HG03135 (cell line): ENCODE measurements around the gene COQ5.

Source experiments
- ATAC-seq: cut with Tn5 transposase; IDR thresholded peaks from one replicate; pipeline ENCODE4 v1.9.1; 2021; ENCODE audit warnings: mild to moderate bottlenecking, moderate library complexity; ENCODE audit not compliant: unreplicated experiment

The COQ5 gene

DNA sequence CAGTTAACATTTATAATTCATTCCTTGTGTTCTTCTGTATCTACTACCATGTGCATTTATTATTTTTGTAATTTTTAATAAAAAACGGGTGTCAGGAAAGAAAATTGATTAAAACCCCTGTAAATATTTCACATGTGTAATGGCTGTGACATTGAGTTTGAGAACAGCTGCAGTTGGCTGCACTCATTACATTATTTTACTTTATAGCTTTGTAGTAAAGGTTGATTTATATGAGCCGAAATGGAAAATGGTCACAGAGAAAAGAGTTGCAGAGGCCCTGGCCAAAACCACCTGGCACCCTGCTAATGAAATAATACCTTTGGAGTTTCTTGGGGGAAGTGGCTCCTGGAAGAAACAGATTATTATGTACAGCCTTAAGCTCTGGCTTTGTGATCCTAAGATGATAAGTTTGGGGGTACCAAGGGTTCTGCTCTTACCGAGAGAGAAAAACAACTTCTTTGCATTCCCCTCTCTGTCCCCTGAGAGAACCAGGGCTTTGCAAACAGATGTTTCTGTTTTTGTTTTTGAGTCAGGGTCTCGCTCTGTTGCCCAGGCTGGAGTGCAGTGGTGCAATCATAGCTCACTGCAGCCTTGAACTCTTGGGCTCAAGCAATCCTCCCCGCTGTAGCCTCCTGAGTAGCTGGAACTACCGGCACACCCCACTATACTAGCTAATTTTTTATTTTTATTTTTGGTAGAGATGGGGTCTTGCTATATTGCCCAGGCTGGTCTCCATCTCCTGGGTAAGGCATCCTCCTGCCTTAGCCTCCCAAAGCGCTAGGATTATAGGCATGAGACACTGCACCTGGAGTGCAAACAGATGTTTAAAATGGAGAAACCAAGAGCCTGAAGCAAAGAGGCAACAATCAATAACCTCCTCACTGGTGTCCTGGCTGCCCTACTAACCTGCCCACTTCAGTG, 42.7 kb downstream of the COQ5 start:
- ATAC-seq = no peak

DNA sequence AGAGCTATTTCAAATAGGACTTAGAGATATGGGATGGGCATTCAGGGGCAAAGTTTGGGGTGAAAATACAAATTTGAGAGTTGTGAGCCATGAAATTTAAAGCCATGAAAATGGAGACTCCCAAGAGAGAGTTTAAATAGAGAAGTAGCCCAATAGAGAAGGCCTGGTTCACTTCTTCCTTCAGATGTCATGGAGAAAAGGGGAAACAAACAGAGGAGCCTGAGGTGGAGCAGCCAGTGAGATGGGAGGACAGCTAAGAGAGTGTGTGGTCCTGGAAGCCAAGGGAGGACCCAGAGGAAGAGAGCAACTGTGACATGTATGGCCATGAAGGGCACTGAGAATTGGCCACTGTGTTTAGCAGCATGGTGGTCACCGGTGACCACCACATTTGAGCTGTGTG, 45.3 kb downstream of the COQ5 start:
- no peak for ATAC-seq

DNA sequence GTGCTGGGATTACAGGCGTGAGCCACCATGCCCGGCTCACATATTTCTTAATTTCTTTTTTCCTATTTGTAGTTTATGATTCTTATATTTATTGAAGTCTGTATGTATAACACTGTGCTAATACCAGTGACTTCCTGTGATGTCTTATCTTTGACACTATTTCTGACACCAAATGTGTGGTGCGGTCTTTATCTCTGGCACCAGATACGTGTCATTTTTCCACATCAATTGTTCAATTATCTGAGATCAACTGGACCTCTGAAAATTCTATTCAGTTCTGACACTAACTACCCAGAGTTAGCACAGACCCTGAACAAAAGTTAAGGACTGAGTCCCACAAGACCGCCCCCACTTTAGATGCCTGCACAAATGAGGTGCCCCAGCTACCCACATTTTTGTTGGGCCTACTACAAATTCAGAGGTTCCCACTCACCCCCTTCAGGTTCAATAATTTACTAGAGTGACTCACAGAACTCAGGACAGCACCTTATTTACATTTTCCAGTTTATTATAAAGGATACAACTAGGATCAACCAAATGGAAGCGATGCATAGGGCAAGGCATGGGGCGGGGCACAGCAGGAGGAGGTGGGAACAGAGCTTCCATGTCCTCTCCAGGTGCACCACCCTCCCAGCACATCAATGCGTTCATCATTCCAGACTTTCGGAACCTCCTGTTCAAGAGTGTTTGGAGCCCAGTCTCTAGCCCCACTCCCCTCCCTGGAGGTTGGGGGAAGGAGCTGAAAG, 47.8 kb downstream of the COQ5 start:
- ATAC-seq = no peak

DNA sequence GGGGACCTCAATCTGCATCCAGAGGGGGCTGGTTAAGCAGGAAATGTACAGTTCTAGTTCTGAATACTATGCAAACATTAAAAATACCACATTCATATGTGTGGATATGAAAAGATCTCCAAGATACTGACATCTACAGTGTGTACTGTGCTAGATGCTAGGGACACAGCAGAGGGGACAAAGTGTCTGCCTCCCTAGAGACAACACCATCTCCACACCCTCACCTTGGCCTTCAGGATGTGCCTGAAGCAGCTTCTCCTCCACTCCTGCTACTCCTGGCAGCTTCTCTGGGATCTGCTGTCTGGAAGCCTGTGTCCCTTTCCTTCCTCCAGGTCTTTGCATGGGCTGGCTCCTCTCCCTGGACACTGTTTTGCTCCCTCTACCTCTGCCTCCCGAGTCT, 48.7 kb downstream of the COQ5 start:
- no peak for ATAC-seq

DNA sequence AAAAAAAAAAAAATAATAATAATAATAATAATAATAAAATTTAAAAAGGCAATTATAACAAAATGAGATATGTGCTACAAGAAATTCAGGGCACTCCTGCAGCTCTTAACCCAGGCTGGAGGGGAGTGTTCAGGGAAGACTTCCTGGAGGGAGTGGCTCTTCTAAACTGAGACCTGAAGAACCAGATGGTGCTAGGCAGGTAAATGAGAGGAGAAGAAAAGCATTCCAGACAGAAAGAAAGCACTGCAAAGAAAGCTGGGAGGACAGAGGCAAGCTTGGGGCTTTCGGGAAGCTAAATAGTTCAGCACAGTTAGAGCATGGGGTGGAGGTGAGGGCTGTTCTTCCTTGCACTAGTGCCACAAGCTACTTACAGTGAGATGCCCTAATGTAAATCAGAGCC, 49.5 kb downstream of the COQ5 start:
- ATAC-seq = no peak

DNA sequence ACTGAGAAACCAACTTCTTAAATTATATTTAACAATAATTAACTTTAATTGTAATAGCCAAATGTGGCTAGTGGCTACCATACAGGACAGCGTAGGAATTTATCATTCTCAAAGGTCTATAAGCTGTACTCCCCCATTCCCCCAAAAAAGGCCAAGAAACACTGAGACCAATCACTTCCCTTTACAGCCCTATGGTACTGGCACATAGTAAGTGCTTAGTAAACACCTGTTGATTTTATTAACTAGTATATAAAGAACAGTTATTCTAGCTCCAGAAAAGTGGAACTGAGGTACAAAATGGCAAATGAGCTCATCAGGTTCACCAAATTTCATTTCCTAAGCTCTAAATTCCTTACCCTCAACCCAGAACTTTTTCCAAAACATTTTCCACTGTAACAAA, 53.3 kb downstream of the COQ5 start:
- ATAC-seq = no peak

DNA sequence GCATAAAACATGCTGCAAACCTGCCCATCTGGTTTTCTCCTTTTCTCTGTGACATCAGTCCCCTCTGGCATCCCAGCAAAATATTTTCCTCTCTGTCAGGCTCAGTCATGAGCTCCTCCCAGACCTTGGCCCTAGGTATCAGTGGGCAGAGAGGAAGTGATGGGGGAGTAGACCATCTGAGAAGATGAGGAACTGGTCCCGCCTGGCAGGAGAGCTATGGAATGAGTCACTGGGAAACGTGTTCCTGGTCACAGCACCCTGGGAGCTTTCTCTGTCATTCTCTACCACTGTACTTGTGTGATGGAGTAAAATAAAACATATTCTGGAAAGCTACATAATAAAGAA, 54.4 kb downstream of the COQ5 start:
- ATAC-seq = no peak

DNA sequence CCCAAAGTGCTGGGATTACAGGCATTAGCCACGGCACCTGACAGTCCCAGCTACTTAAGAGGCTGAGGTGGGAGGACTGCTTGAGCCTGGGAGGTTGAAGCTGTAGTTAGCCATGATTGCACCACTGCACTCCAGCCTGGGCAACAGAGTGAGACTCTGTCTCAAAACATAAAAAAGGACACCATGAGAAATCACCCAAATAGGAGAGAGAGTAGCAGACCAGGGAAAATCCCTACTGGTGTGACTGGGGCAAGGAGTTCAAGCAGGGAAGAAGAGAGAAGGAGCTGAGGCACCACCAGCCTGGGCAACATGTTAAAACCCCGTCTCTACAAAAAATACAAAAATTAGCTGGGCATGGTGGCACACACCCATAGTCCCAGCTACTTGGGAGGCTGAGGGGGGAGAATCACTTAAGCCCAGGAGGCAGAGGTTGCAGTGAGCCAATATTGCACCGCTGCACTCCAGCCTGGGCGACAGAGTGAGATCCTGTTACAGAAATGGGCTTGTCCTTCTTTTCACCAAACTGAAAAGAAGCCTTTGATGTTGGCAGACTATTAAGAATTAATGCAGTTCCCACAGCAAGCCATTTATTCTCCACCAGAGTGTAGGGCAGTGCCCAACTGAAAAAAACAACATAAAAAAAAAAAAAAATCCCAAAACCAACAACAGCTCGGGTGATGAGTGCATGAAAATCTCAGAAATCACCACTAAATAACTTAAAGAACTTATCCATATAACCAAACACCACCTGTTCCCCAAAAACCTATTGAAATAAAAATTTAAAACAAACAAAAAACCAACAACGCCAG, 54.9 kb downstream of the COQ5 start:
- ATAC-seq = no peak

DNA sequence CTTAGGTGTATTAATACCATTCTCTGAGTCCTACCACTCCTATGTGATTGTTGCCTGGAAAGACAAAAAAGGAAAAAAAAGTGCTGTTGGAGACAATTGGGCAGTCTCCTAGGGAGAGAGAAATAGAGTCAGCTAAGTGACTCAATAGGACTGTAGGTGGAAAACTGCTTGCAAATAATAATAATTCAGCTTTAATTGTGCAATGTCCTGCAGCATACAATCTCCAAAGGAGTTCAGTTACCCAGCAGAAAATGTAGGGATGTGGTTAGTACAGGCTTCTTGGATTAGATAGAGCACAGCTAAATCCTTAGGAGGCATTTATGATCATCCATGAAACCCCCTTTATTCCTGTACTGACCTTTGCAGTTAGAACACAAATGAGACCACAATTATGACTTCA, 56.4 kb downstream of the COQ5 start:
- ATAC-seq = no peak

DNA sequence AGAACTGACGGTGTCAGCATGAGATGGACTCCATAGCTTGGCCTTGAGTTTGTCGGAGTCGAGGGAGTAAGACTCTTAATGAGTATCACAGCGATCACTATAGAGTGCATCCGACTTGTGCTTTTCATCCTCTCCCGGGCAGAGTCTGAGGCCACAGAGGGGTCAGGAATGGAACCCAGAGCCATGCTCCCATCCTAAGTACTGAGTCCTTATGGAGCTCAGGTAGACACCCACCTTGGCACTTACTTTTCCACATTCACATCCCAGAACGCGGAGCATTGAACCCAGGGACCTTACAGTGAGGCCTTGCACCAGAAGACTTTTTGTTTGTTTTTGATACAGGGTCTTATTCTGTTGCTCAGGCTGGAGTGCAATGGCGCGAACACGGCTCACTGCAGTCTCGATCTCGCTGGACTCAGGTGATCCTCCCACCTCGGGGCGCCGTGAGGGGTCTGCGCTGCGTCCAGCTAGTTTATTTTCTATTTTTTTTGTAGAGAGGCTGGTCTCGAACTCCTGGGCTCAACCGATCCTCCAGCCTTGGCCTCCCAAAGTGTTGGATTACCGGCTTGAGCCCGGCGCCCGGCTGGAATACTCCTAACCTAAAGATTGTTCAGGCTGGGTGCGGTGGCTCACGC, 58.7 kb downstream of the COQ5 start:
- ATAC-seq = no peak

DNA sequence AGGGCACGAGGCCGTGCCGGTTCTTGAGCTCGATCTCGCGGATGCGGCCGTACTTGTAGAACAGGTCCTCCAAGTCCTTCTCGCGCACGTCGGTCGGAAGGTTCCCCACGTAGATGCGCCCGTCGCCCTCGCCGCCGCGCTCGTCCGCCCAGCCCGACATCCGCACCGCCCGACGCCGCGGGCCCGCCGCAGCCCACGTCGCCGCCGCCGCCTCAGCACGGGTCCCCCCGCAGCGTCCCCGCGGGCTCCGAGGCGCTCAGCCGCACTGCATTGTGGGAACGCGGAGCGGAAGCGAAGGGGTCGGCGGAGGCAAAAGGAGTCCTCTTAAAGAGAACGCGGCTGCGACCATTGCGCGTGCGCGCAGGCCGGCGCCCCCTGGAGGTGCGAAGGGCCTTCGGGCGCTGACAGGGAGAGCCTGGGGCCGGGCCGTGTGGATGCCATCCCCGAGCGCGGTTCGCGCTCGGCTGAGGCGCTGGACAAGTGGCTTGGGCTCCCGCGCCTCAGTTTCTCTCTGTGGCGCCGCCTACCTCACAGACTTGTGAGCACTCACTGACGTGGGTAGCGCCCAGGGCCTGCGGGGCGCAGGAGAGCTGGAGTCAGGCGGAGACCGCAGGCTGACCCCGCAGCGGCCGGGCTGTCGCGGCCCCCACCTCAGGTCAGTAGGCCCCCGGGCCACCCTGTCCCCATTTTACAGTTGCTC, 59.4 kb downstream of the COQ5 start, which contains the start of gene SRSF9:
SRSF9 (minus strand) TSS at position 299 of the 700 bp plus-strand sequence; CDS start at position 160, 139 bp downstream.
- ATAC-seq = peak; percentile 70

DNA sequence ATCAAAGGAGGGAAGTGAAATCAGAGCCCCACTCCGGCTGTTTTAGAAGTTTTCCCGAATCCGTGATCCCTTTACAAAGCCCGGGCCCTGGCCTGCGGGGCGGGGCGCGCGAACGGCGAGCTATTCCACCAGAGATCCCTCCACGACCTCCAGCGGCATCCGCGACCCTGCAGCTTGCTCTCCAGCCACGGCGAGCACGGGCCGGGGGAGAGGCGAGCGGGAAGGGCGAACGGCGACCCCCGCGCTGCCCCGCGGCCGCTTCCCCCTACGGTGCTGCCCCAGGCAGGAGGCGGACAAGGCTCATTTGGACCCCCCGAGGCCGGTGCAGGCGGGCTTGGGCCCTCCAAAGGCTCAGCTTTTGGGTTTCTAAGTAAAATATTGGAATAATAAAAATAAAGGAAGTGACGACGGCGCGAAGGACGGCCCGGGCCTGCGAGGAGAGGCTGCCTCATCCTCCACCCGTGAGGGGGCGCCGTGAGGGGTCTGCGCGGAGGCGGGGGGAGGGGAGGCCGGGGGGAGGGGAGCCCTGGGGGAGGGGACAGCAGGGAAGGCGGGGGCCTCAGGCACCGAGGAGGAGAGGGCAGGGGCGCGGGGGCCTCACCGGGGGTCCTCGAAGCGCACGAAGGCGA, 60.0 kb downstream of the COQ5 start:
- peak; percentile 23 for ATAC-seq

DNA sequence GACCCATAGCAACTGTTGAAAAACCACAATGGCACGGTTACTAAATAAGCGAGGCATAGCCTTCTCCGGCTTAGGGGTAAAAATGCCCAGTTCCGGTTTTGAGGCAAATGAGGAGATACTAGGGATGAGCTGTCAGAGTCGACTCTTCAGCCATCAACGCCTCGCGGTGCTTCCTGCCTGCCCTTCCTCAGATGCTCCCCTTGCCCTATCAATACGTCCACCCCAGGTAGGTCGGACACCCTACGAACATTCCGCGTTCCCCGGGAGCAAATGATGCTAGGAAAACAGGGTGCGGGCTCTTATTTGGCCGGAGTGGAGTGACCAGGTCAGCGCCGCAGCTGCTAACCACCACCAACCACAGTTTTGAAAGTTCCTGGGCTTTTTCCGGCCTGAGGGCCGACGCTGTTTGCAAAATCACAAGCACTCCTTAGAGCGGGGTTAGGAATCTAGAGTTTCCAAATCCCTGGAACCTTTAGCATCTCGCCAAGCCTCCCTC, 60.6 kb downstream of the COQ5 start:
- ATAC-seq = peak; percentile 19

DNA sequence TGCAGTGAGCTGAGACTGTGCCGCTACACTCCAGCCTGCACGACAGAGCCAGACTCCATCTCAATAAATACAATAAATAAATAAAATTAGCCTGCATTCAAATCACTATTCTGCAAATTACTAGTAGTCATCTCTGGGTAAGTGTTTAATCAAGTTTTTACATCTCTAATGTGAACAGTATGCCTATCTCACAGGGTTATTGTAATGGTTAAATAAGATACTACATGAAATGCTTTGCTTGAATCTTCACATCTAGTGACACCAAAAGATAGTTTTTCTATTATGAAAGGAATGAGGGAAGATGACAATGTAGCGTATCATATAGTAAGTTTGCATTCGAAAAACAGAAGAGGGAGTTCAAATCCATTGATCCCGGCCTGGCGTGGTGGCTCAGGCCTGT, 61.5 kb downstream of the COQ5 start:
- ATAC-seq = no peak

DNA sequence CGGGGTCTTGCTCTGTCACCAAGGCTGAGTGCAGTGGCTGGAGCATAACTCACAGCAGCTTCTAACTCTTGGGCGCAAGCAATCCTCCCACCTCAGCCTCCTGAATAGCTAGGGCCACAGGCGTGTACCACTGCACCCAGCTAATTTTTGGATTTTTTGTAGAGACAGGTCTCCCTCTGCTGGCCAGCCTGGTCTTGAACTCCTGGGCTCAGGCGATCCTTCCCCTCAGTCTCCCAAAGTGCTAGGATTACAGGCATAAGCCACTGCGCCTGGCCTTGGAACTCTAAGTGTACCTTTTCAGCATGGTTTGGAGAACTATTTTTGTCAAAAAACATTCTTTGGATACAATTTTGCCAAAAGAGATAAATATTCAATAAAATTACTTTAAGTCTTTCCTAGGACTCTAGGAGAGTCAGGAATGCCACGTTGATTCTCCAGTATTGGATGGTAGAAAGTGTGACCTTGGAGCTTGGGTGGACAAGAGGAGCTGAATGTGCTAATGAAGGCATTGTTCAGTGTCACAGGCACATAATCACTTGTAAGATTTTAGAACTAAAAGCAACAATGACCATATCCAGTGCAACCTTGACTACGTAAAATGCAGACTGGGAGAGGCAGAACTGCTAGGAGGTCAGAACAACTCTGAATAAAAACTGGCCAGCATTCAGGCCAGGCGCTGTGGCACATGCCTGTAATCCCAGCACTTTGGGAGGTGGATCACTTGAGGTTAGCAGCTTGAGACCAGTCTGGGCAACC, 62.2 kb downstream of the COQ5 start:
- no peak for ATAC-seq

DNA sequence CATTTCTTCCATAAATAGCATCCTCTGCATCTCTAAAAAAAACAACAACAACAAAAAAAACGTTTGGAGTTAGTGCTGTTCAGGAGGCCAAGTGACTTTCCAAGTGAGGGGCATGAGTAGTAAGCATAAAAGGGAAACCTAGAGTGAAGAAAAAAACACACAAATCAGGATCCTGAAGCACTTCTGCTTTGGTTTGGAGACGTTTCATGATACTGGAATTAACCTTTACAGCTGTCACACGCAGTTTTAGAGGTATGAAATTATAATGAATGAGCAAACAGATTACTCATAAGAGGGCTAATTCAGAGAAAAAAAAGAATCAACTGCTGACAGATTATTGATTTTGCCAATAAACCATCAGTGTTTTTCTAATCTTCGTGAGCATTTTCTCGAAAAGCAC, 63.2 kb downstream of the COQ5 start:
- no peak for ATAC-seq

DNA sequence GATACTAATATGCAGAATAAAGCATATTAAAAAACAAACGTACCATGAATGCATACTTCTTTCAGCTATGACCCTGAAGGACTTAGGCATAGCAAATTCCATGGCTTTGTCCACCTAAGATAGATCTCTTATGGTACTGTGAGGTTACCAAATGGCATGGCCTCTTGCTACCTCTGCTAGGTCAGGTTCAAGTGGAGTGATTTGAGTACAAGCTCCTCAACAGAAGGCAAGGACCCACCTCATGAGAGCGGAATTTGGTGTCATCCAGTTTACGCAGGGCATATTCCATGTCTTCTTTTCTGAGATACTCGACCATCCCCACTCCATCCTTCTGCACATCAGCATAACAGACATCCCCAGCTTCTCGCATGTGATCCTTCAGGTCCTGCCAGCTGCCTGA, 65.2 kb downstream of the COQ5 start:
- ATAC-seq = no peak

DNA sequence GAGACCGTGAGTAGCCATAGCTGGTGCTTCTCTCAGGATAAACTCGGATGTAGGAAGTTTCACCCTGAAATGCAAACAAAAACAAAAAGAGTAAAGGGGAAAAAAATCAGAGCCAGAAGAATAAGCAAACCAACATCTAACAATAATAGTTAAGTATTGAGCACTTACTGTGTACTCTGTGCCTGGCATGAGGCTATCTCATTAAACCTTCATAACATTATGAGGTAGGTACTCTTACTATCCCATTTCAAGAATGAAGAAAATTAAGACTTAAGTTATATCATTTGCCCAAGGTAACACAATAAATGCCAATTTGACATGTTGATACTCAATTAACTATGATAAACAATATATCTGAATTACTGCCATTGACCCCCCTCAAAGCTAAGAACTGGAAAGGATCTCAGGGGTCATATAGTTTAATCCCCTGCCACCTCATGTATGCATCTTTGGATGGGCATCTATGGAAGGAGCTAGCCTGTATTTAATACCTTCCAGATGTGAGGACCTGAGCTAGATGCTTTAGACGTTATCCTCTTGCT, 66.8 kb downstream of the COQ5 start:
- no peak for ATAC-seq

DNA sequence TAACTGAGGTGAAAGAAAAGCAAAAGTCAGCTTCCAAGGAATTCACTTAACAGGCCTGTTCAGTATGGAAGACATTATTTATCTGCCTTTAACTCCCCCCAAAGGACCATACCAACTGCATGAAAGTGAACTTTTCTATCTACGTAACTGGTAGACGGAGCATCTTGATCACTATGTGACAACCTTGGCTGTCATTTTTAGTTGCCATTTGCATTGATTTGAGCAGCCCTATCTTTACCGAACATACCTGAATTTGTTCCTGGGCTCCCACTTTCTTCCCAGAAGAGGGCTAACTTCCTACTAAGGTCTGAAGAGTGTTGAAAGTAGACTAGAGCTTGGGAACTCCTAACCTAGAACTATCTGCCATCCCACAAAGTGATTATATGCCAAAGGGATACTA, 68.8 kb downstream of the COQ5 start:
- ATAC-seq = no peak
